ENCODE measurements around the gene SEMA4D. TPM values are rescaled to one million over a fixed set of nuclear protein-coding genes. Genes with fewer than 3 reads are reported as not detected.

The SEMA4D gene
- polyA plus RNA-seq, 1 donor: 21.1 TPM

DNA sequence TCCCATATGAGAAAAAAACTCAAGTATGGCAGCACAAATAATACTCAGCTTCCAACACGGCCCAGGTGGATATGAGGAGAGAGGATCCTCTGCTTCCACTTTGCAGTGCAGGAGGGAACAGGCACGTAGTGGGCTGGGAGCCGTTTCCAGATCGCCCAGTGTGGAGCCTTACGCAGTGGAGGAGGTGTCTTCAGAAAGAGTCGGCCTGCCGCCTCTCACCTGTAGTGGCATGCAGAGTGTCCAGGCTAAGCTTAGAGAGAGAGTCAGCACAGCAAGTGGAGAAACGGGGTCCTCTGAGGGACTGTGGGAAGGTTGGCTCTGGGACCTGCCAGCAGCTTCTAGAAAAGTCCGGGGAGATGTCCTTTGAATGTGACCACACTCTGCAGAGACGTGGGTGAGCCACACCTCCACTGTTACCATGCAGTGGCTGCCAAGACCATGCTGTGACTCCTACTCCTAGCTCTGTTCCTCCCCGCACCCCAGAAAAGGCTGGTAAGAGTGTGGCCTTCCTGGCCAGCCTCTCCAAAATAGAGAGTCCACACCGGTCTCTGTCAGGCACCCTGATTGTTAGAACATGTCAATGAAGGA, 3.5 kb upstream of the SEMA4D start:
- DNase-seq (ENCODE audit: low read depth): no peak

DNA sequence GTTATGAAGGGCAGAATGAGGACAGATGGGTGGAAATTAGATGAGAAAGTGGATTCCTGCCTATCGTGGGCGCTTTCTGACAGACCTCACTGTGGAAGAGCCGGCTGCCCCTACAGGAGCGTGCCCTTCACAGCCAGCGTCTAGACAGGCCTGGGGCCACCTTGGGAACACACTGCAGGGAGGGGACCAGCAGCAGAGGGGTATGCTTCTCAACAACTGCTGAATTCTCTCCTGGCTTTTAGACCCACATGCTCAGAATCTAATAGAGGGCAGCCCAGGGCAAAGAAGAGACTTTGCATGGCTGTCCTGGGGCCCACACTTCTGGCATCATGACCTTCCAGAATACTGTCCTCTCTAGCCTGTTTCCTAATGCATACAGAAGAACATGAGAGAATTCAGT, 2.1 kb upstream of the SEMA4D start:
- DNase-seq (ENCODE audit: low read depth): no peak

DNA sequence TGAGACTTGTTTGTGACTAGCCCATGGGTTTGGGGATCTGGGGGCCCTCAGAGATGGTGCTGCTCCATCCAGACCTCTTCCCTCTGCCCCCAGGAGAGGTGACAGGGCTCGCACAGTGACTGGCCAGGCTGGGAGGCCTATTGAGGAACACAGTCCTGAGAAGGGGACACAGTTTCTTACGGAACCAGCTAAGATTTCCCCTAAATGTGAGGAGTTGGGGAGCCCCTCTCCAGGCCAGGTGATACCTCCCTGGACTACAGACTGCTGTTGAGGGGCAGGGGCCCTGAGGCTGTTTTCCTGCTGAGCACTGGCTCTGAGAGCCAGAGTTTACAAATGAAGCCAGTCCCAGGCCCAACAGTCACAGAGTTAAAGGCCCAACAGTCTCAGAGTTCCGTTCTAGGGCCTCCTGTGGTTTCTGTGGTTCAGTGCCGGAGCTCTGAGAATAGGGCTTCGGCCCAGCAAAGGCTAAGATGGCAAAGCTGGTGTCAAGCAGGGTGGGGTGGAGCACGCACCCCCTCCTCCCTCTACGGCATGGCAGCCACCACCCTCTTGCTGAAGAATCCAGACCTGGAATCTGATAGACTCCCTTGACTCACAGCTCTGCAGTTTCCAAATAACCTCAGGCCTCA, 1.1 kb upstream of the SEMA4D start:
- DNase-seq (ENCODE audit: low read depth): no peak

DNA sequence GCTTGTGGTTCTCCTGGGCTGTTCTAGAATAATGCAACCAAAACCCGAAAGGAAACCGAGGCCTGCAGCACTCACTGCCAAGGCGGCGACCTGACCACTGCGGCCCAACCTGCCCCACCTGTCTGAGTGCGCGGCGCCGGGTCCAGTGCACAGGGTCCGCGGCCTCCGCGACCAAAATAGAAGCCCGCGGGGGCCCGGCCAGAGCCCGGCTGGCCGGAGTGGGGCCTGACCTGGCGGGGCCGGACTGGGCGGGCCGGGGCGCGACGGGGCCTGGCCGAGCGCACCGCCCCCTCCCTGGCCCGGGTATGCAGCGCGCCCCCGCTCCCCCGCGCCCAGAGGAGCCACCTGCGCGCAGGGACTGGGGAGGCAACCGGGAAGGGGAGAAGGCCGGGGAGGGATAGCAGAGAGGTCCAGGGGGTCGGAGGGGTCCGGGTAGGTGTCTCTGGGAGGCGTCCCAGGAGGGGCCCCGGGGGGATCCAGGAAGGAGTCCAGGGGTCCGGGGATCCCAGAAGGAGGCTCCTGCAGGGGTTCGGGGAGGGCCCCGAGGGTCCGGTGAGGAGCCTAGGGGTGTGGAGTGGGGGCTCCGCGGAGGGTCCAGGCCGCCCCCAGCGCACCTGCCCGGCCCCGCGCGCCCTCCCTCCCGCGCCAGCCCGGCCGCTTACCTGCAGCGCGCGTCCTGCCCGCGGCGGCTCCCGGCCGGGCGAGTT, 503 bp downstream of the SEMA4D start:
- no peak for DNase-seq (ENCODE audit: low read depth)

DNA sequence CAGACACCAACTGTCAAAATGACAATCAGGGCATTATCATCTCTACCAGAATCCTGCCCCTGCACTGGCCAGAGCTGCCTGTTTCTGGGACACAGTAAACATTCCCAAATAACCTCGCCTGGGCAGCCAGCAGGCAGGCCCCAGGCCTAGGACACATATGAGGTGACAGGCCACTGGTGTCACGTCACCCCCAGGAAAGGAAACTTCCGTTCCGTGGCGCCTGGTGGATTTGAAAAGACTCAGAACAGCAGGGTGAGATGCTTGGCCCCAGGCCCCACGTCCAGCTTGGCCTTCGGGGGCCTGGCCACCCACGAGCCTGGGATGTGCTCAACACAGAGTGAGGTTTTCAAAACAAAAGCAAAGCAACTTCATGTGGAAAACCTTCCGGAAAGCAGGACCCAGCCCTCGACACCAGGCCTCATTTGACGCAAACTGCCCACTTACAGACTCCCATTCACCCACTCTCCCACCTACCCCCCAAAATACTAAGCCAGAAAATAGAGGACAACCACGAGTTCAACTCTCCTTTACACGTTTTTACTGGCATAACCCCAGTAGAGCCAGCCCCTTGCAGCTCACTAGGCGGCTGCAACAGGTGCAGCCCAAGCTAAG, 1.2 kb downstream of the SEMA4D start:
- DNase-seq (ENCODE audit: low read depth): no peak

DNA sequence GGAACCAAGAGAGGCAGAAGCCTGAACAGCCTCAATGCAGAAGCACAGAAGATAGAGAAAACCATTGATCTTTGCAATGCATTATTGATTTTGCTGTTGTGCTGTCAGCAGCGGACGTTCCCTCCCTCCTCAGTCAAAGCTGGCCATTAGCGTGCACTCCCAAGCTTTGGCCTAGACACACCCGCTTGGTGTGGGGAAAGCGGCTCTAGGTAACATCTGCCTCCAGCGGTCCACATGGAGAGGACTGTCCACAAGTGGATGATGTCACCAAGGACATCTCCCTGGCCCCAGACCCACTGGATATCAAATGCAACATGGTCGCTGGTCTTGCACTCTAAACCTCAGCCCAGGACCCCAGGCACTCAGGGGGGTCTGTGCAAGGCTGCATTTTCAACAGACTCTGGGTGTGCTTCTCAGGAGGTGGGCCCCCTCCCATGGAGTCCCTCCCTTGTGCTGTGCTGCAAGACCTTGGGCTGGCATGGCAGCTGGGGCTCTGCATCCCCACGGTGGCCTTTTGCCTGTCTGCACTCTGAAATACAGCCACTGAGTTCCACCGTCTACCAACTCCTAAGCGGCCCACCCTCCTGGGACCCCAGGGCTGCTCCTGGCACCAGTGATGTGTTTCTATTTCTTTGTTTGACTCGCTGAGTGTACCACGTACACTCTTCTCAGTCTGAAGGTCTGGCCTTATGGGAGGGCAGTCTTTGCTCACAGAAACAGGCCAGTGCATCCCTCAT, 1.9 kb downstream of the SEMA4D start:
- DNase-seq (ENCODE audit: low read depth): no peak

DNA sequence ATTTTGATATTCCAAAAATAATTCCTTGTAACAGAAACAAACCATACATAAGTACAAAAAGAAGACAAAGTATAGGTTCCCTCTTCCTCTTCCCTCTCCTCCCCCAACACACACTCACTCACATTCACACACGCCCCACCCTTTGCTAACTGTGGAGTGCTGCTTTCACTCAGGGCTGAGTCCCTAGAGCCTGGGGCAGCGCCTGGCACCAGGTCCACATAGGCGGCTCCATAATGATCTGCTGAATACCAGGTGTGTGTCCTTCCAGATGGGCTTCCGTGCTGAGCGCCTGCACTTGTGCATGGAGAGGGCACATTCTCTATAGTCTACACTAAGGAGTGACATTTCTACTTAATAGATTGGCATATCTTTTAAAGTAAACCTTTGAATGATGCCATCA, 3.7 kb downstream of the SEMA4D start:
- no peak for DNase-seq (ENCODE audit: low read depth)

DNA sequence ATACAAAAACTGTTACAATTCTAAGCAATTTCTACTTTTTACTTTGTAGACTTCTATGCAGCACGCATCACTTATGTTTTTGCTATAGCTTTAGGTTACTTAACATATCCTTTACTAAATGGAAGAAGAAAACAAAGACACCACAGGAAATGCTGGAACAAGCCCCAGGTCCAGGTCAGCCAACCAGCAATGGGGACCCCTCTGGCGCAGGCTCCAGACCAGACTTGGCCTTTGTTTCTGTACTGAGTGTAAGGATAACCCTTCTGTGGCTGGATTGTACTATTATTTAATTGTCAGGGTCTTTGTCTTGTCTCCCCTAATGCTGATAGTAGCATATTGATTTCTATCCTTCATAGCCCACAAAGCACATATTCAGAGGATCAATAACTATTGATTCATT, 4.2 kb downstream of the SEMA4D start:
- no peak for DNase-seq (ENCODE audit: low read depth)

DNA sequence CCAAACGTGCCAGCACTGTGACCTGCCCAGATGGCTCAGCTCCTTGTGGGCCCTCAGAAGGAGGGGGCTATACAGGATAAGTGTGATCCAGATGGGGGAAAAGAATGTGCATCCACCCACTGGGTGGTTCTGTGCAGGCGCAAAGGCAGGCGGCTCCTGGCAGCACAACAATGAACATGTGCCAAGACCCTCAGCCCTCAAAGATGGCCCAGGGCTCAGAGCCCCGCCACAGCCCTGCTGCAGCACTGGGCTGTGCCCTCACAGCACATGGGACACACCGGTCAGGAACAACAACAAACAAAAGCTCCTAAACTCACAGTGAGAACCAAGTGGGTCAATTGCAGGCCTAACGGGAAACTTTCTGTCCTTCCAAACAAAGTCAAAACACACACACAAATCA, 4.7 kb downstream of the SEMA4D start:
- no peak for DNase-seq (ENCODE audit: low read depth)

DNA sequence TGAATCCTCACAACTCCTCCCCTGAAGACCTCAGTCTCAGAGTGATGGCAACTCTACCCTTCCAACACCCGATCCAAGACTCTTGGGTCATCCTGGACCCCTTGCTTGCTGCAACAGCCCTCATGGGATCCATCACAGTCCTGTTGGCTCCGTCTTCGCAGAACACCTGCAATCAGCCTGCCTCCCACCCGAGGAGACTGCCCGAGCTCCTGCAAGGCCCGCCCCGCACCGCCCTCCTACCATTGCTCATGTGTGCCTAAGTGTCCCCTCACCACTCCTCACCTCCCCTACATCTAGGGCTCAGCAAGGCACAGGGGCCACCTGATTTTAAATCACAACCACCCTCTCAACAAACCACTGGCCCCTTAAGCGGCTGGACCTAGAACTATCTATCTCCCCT, 5.3 kb downstream of the SEMA4D start:
- no peak for DNase-seq (ENCODE audit: low read depth)

DNA sequence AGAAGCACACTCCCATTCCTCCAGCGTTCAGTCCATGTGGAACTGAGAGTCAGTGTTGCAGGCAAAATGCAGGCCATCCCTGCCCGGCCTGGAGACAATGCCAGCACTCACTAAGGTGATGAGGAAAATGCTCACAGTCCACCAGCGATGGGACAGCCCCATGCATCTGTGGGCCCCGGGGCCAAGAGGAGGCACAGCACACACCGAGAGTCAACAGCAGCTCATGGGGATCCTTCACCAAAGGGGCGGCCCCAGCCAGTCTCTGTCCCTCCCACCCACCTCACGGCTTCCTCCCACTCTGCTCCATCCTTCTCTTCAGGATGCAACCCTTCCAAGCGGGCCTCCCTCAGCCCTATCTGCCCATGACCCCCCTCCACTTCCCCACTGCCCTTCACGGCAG, 6.2 kb downstream of the SEMA4D start:
- no peak for DNase-seq (ENCODE audit: low read depth)

DNA sequence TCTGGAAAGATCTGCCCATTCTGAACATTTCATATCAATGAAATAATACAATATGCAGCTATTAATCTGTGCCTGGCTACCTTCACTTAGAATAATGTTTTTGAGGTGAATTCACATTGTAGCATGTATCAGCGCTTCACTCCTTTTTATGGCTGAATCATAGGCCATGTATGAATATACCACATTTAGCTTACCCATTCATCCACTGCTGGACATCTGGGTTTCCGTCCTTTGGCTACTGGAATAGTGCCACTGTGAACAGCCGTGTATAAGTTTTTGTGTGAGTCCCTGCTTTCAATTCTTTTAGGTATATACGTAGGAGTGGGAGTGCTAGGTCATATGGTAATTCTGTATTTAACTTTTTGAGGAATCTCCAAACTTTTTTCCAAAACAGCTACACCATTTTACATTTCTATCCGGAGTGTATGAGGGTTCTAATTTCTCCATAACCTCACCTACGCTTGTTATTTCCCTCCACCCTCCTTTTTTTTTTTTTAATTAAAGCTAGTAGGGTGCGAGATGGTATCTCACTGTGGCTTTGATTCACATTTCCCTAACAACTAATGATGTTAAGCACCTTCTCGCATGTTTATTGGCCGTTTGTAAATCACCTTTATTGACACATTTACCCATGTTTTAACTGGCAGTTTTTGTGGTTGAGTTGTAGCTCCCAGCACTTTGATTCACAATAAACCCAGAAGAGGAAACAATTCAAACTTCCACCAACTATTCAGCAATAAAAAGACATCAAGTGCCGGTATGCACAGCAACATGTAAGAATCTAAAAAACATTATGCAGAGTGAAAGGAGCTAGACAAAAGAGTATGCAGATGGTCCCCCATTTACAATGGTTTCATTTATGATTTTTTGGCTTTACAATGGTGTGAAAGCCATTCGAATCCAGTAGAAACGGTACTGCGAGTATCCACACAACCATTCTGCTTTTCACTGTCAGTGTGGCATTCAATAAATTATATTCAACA, 8.1 kb downstream of the SEMA4D start:
- DNase-seq (ENCODE audit: low read depth): no peak

DNA sequence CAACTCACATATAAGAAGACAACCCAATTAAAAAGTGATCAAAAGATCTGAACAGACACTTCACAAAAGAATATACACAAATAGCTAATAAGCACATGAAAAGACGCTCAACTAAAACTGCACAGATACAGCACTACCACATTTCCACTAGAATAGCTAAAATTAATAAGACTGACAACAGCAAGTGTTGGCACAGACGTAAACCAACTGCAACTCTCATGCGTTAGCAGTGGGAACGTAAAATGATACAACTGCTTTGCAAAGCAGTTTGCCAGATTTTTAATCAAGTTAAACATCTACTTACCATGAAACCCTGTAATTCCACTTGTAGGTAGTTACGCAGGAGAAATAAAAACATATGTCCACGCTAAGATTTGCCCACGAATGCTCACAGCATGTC, 9.0 kb downstream of the SEMA4D start:
- DNase-seq (ENCODE audit: low read depth): no peak

DNA sequence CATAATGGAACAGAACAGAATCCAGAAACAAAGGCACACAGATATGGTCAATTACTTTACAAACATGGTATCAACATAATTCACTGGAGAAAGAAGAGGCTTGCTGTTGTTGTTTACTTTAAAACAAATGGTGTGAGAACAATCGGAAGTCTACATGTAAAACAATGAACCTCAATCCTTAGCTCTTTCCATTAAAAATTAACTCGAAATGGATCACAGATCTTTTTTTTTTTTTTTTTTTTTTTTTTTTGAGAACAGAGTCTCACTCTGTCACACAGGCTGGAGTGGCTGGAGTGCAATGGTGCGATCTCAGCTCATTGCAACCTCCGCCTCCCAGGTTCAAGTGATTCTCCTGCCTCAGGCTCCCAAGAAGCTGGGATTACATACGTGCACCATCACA, 9.8 kb downstream of the SEMA4D start:
- DNase-seq (ENCODE audit: low read depth): no peak

DNA sequence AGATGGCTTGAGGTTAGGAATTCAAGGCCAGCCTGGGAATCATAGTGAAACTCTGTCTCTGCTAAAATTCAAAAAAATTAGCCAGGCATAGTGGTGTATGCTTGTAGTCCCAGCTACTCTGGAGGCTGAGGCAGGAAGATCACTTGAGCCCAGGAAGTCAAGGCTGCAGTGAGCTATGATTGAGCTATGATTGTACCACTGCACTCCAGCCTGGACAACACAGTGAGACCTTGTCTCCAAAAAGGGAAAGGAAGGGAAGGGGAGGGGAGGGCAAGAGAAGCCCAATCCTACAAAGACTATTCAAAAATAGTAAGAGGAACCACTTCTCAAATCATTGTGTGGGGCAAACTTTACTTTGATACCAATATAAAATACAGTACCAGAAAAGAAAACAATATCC, 11.2 kb downstream of the SEMA4D start:
- DNase-seq (ENCODE audit: low read depth): no peak

DNA sequence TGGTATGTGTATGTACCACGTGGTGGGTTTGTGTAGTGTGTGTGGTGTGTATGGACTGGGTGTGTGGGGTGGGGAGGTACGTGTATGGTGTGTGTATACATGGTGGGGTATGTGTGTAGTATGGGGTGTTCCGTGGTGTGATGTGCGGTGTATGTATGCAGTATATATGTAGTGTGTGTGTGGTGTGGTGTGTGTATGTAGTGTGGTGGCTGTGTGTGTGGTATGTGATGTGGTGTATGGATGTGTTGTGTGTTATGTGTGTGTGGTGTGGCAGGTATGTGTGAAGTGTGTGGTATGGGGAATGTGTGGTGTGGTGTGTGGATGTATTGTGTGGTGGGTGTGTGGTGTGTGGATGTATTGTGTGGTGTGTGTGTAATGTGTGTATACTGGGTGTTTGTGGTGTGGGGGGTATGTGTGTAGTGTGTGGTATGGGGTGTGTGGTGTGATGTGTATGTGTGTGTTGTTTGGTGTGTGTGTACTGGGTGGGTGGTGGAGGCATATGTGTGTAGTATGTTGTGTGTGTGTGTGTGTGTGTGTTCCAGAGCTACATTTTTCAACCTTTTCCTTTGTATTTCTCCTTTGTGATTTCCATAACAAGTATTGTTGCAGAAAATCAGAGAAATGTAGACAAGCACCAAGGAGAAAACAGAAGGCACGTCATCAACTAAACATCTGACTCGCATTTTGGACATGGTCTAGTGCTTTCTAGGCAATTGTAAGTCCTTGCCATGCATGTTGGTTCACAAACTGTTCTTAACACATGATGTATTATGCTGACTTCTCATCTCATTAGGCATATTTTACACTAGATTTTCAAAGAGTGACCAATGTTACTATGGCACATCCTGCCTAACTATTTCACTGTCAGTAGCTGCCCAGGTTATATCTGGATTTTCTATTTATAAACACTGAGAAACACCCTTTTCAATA, 13.2 kb downstream of the SEMA4D start:
- DNase-seq (ENCODE audit: low read depth): no peak

DNA sequence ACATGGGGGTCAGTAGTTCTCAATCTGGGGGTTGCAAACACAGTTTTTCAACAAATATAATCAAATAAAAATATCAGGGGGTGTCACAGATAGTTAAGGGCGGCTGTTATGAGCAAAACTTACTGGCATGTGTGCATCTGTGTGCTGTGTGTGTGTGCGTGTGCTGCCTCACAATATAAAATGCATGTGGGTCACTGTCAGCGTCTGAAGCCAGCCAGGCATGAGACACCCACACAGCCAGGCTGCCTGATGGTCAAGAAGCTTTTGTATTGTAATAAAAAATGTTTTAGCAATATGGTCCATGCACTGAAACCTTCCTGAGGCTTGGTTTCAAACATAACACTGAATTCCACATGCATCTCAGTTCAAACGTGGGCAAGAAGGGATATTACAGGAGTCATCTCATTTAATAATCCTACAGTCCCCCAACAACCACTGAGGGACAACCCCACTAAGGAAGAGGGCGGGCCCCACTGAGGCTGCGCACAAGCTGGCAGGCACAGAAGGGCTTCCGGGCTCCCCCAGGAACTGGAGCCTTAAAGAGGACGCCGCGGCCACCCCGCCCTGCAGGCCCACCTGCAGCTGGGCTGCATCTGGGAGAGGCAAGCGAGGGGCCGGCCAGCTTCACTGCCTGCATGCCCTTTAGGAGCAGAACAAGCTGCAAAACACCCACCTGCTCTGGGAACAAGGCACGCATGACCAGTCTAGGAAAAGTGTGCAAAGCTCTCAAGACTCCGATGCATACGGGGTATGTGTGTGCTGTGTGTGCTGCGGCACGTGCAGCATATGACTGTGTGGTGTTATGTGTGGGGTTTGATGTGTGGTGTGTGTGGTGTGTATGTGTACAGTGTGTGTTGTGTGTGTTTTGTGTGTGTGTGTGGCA, 14.1 kb downstream of the SEMA4D start:
- DNase-seq (ENCODE audit: low read depth): no peak

DNA sequence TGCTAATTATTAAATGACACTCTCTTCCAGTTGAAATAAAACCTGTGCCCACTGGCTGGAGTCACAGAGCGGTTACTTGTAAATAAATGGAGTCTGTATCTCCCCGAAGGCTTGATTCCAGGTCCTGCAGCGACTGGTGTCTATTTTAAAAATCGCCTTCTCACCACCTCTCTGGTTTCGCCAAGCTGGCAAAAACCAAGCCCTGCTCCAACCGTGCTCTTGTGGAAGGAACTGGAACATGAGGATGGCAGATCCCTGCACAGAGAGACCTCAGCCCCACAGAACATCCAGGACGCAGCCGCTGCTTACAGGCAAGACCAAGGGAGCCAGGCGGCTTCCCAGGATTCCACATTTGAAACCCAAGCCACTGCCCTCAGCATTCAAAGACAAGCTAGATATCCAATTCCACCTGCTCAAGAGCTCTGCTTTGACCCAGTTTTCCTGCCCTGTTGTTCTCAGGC, 15.0 kb downstream of the SEMA4D start:
- DNase-seq (ENCODE audit: low read depth): no peak

Data from forelimb muscle (tissue), 1 donor.